HG03095 (cell line): Measurements from ENCODE around the gene CTSC.
"Not testable (repeated sequence)": the region's sequence is repeated elsewhere in the genome, so short reads cannot be mapped to it uniquely, and the experiment has no call there.

Experiments
- ATAC-seq: cut with Tn5 transposase; IDR thresholded peaks from one replicate; pipeline ENCODE4 v1.9.1; 2021; ENCODE audit warnings: moderate library complexity; ENCODE audit not compliant: unreplicated experiment

Gene CTSC

GRCh38 chr11:88321412-88321811, 16.1 kb downstream of the CTSC start:
- ATAC-seq, result not testable (repeated sequence)

DNA sequence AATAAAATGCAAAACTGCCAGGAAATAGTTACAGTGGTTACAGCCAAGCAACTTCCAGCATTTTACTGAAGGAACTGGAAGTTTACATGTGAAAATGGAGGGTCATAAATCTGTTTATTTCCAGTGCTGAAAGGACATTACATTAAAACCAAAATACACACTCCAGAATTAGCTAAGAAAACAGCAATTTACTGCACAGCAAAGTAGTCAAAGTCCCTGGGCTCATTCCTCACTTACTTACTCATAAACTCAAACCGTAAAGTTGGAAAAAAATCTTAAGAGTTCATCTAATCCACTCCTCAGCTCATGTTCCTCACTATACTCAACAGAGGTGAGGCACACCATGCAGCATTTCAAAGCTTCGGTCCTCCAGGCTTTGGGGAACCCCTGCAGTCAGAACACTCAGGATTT, 17.4 kb downstream of the CTSC start:
- ATAC-seq, result no peak

DNA sequence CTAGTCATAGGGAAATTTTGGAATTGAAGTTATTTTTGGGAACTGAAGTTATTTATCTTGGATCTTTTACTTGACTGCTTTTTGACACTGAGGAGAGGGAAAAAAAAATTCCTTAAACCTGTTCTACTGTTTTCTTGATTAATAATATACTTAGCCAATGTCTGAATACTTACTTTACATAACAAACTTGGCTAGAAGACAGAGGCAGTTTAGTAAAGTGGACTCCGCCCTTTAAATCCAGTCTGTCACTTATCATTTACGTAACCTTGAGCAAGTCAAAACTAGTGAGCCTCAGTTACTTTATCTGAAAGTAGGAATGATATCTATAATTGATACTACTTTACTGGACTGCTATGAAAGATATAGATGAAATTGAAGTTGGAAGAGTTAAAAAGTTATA, 19.5 kb downstream of the CTSC start:
- no peak for ATAC-seq

DNA sequence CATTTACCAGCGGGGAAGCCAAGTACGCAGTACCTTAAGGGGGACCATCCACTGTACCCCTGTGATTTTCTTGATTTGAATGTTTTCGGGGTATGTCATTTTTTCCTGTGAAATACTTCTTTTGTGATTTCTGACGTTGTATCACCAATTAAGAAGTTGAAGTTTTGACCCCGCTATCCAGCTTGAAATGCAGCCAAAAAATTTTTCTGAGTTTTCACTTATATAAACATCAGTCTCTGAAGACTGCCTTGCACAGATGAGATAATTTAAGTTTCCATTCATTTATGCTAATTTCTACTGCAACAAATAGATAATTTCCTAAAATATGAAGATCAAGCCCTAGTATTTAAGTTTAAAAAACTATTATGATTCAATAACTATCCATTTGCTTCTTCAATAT, 20.0 kb downstream of the CTSC start:
- ATAC-seq, result no peak

- no peak for ATAC-seq
Measured at GRCh38 chr11:88315981-88316441, 21.5 kb downstream of the CTSC start.

DNA sequence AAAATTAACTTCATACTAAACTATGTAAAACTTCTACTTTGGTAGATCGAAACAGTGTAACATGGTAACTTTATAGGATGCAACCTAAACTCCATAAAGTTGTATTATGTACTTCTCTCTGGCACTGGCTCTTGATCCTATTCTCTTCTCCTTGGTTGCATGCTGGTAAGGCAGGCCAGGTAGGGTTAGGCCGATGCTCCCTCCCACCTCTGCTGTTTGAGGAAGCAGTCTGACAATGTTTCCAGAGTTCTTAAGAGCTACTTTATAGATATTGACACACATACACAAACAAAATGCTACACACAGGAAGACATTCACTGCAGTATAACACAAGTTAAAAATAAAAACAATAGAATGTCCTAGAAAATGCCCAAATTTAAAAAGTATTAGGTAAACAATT, 22.5 kb downstream of the CTSC start:
- no peak for ATAC-seq

GRCh38 chr11:88313441-88313840, 24.1 kb downstream of the CTSC start:
- no peak for ATAC-seq

DNA sequence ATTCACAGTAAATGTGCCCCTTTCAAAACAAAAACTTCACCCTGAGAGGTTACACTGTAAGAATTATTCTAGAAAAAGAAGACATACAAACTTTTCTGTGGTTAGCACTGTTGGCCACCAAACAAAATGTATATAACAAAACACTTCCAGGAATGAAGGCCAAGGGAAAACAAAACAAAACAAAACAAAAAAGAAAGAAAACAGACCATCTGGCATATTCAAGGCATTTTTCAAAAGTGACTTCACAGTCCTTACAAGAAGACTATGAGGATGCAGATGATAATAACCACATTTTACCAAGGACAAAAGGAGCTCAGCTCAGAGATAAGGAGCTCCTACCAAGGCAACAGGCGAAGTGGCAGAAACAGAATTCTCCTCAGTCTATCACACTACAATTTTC, 24.9 kb downstream of the CTSC start:
- ATAC-seq, result no peak

DNA sequence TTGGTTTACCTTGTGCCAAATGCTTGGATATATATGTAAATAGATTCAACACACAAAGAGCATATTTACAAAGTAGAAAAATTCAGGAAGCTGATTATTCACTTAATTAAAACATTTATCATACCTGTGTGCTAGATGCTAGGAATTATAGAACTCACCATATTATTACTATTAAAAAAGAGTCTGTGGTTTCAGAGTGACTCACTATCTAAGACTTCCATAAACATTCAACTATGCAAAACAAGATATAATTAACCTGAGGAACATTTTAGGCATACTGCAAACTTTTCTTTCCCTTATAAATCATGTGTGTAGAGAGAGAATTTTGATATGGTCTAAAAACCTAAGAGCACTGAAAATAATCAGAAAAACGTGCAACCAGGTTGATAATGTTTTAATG, 27.3 kb downstream of the CTSC start:
- no peak for ATAC-seq

GRCh38 chr11:88308576-88308975, 29.0 kb downstream of the CTSC start:
- no peak for ATAC-seq

GRCh38 chr11:88307749-88308425, 29.6 kb downstream of the CTSC start:
- peak; percentile 76 for ATAC-seq

GRCh38 chr11:88306785-88307184, 30.8 kb downstream of the CTSC start:
- ATAC-seq, result no peak

- ATAC-seq, result no peak
Measured at GRCh38 chr11:88305430-88305829, 32.1 kb downstream of the CTSC start.

- ATAC-seq, result no peak
Measured at GRCh38 chr11:88304352-88304751, 33.2 kb downstream of the CTSC start.

DNA sequence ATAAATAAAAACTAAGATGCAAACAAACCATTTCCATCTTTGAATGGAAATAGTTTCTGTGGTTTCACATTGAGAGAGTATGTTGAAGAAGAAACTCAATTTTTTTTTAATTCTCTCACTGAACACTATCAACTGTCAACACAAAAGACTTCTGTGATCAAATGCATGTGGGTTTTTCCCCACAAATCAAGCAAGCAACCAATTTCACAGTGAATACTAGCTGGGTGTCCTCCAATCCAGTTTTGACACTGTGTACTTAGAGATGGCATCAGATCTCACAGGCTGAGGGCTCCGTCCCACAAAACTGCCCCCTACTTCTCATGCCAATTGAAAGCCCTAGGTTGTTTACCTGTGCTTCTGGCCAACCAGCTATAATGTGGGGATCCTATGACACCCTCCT, 34.5 kb downstream of the CTSC start:
- ATAC-seq, result no peak

DNA sequence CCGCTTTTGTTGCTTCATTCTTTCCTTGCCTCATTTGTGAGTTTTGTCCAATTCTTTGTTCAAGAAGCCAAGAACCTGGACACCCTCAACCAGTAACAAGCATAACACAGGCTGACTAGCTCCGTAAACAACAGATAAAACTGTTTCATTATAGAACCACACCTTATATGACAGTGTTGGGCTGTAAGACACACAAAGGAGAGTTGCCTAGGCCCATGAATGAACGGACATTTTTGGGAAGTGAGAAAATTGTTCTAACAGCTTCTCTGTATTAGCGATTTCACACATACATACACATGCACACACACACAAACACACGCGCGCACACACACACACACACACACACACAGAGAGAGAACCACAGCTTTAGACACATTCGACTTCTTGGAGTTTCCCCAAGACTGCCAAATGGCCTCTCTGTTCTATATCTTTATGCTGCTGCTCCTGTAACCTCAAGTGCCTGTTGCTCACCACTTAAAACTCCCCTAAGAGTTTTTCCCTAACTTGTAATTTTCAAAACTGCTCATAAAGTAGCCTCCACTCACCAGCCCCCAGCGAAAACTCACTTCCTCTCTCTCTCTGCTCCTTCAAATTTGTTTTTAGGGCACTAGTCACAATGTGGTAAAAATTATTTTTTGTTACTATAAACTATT, 35.9 kb downstream of the CTSC start:
- peak; percentile 57 for ATAC-seq

DNA sequence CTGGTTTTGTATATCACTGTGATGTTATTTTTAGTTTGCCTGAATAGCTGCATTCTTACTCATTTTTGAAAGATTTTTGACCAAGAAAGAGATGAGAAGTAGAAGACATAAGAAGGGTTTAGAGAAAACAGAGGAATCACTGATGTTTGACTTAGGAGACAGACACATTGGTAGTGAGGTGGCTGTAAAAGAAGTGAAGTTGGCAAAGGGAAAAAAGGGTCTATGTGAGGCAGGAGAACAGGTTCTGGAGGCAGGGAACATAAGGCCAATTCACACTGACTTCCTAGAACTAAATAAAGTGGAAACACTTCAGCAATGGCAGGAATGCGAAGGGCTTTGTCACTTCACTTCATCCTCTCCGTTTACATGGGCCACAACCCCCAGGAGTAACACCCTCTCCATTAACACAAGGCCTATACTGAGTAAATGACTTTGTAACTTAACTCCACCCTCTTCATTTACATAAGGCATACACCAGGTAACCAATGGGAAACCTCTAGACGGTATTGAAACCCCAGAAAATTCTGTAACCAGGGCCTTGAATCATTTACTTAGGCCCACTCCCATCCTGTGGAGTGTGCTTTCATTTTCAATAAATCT, 36.5 kb downstream of the CTSC start:
- ATAC-seq, result peak; percentile 71

GRCh38 chr11:88297863-88298262, 39.7 kb downstream of the CTSC start:
- no peak for ATAC-seq

DNA sequence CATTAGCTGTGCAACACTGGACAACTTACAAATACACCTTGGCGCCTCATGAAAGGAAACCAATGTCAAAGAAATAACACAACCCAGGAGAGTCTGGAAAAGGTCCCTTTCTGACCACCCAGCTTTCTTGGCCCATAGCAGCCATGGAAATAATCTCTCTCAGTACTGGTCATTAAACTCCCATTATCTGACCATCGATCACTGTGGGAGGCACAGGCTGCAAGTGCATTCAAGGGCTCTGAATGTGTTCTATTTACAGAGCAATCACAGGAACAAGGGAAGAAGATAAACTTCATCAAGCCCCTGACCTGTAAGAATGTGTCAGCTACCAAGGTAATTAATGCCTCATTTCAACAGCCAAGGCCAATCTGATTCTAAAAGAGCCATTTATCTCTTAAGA, 40.1 kb downstream of the CTSC start:
- ATAC-seq, result no peak

GRCh38 chr11:88295028-88295427, 42.5 kb downstream of the CTSC start:
- no peak for ATAC-seq

DNA sequence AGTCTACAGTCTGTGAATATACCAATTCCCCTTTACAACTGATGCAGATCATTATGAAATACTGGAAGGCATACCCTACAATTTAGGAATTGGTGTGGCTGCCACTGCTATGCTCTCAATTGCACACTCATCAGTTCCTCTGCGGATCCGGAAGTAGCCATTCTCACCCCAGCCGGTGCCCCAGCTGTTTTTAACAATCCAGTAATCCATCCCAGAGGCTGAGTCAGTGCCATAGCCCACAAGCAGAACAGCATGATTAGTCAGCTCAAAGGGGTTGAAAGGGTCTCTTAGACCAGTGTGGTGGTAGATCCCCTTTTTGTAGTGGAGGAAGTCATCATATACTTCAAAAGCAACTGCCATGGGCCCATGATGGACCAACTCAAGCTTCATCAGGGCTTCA, 43.6 kb downstream of the CTSC start:
- ATAC-seq, result no peak

- no peak for ATAC-seq
Measured at GRCh38 chr11:88292171-88292843, 45.2 kb downstream of the CTSC start.
